ENCODE measurements around the gene MYH9.
"Not testable (repeated sequence)": the region's sequence is repeated elsewhere in the genome, so short reads cannot be mapped to it uniquely, and the experiment has no call there.

Gene MYH9

DNA sequence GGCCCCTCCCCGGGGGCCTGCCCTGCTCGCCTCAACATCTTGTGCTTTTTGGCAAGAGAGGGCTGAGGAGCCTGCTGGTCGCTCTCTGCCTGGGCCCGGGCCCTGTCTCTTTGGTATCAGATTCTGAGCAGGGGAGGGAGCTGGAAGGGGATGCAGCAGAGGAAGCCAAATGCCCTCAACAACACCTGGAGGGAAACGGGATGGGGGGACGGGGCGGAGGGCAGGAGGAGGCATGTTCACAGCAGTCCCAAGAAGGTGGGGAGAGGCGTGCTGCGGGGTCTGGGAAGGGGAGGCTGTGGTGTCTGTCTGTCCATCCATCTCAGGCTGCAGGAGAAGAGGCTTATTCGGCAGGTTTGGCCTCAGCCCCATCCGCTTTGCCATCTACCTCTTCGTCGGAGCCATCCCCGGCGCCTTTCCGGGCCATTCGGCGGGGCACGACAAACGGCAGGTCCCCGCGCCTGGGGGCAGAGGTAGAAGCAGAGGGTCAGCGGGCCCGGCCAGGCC, 105.4 kb downstream of the MYH9 start:
- TF ChIP-seq, protein P1, sequence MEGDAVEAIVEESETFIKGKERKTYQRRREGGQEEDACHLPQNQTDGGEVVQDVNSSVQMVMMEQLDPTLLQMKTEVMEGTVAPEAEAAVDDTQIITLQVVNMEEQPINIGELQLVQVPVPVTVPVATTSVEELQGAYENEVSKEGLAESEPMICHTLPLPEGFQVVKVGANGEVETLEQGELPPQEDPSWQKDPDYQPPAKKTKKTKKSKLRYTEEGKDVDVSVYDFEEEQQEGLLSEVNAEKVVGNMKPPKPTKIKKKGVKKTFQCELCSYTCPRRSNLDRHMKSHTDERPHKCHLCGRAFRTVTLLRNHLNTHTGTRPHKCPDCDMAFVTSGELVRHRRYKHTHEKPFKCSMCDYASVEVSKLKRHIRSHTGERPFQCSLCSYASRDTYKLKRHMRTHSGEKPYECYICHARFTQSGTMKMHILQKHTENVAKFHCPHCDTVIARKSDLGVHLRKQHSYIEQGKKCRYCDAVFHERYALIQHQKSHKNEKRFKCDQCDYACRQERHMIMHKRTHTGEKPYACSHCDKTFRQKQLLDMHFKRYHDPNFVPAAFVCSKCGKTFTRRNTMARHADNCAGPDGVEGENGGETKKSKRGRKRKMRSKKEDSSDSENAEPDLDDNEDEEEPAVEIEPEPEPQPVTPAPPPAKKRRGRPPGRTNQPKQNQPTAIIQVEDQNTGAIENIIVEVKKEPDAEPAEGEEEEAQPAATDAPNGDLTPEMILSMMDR (IDR thresholded peaks at IDR 0.05; ENCODE audit: extremely low read depth, insufficient read depth, missing control alignments) = no peak
- DNase-seq (ENCODE audit: low spot score) = no peak
- in situ Hi-C loops (cut with MboI; ENCODE audit: low pct_unique_long_range_greater_than_20kb, low sequenced_read_pairs, unreplicated experiment) = no loop called here

DNA sequence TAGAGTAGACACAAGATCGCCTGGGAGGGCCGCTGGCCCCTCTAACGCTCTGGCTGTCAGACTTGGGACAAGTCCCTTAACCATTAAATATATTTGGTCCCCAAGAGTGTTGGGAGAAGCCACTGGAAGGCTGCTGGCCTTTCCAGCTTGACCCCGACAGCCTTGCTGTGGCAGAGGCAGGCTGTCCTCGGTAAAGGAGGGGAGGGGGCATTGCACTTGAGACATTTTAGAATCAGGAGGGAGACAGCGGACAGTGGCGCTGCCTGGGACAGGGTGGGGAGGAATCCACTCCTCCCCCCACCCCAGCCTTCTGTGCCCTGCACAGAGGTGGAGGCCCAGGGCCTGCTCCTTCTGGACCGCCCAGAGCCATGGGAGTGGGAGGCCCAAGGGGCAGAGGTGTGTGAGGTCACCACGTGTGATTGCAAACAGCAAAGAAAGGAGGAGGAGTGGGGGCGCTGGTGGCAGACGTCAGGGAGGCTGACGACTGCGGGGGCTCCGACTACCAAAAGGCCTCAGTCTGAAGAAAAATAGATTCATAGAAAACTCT, 105.9 kb downstream of the MYH9 start:
- in situ Hi-C loops (cut with MboI; ENCODE audit: low pct_unique_long_range_greater_than_20kb, low sequenced_read_pairs, unreplicated experiment) = no loop called here

DNA sequence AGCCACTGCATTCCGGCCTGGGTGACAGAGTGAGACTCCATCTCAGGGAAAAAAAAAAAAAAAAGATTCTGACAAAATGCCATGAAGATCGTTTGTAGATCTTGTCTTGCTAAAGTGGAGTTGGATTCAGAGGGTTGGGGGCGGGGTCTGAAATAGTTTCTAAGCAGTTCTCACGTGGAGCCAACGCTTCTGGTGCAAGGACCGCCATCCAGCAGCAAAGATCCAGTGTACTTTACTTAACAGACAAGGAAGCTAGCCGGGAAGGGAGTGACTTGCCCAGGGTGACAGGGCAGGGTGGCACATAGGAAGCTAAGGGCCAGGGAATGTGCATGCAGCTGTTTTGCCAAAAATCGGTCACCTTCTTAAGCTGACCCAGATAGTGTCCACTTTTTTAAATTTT, 107.4 kb downstream of the MYH9 start:
- TF ChIP-seq, protein P1 (IDR thresholded peaks at IDR 0.05; ENCODE audit: extremely low read depth, insufficient read depth, missing control alignments) = no peak
- DNase-seq (ENCODE audit: low spot score) = no peak
- in situ Hi-C loops (cut with MboI; ENCODE audit: low pct_unique_long_range_greater_than_20kb, low sequenced_read_pairs, unreplicated experiment) = no loop called here

More for the DNA sequence above, 105.9 kb downstream of the MYH9 start:
- TF ChIP-seq, protein P1 (IDR thresholded peaks at IDR 0.05; ENCODE audit: extremely low read depth, insufficient read depth, missing control alignments) = no peak
- DNase-seq (ENCODE audit: low spot score) = no peak

DNA sequence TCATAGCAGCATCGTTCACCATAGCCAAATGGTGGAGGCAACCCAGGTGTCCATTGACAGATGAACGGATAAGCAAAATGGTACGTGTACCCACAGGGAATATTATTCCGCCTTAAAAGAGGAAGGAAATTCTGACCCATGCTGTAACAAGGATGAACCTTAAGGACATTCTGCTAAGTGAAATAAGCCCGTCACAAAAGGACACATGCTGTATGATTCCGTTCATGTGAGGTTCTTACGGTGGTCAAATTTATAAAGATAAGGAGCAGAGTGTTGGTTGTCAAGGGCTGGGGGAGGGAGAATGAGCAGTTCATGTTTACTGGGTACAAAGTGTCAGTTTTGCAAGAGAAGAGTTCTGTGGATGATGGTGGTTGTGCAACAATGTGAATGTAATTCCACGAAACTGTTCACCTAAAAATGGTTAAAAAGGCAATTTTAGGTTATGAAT, 108.5 kb downstream of the MYH9 start:
- in situ Hi-C loops (cut with MboI; ENCODE audit: low pct_unique_long_range_greater_than_20kb, low sequenced_read_pairs, unreplicated experiment) = no loop called here
- TF ChIP-seq, protein P1 (IDR thresholded peaks at IDR 0.05; ENCODE audit: extremely low read depth, insufficient read depth, missing control alignments) = no peak
- DNase-seq (ENCODE audit: low spot score) = no peak

DNA sequence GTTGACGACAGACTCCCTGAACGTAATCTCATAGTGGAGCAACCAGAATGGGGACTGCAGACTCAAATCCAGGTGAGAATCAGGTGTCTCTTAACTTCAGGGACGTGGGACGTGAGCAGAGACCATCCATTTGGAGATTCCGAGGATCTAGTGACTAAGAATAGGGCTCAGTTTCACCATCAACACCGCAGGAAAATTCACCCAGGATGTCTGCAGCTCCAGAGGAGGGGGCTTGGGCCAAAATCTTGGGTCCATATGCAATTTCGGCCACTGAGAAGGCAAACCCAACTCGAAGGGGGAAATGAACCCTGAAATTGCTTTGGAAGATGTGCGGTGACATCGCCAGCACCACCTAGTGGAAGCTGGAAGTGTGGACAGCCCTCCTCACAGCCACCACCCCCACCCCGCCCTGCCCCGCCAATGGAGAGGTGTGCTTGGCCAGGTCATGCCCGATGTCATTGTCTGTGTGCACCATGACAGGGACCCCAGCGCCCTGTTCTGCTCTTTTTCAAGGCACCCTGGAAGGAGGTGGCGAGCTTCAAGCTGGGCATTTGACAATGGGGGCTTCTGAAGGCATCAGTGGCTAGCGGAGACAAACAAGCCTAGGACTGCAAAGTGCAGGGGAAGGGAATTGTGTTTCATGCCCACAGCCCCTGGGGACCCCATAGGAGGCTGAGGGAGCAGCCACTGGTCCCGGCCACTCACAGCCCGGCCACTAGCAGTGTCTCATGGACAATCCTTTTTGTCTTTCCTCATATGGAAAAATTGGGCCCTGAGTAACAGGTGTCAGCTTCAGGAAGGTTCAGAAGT, 110.1 kb downstream of the MYH9 start:
- TF ChIP-seq, protein P1 (IDR thresholded peaks at IDR 0.05; ENCODE audit: extremely low read depth, insufficient read depth, missing control alignments) = peak; percentile 83
- peak; percentile 80 for DNase-seq (ENCODE audit: low spot score)
- in situ Hi-C loops (cut with MboI; ENCODE audit: low pct_unique_long_range_greater_than_20kb, low sequenced_read_pairs, unreplicated experiment) = no loop called here

DNA sequence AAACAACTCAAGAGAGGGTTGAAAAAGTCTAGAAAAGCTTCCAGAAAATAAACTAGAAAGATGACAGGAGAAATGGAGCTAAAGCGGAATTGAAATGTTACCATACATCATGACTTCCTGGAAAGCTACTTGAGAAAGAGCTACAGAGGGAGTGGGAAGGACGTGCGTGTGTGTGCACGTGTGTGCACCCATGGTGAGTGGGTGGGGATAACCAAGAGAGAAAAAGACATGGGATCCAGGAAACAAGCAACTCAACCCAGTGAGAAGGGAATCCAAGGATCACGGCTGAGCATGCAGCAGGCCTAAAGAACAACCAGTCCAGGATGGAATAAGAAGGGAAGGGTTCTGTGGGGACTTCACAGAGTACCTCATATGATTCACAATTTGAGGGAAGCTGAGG, 113.2 kb downstream of the MYH9 start:
- DNase-seq (ENCODE audit: low spot score) = no peak
- TF ChIP-seq, protein P1 (IDR thresholded peaks at IDR 0.05; ENCODE audit: extremely low read depth, insufficient read depth, missing control alignments) = no peak
- in situ Hi-C loops (cut with MboI; ENCODE audit: low pct_unique_long_range_greater_than_20kb, low sequenced_read_pairs, unreplicated experiment) = no loop called here

DNA sequence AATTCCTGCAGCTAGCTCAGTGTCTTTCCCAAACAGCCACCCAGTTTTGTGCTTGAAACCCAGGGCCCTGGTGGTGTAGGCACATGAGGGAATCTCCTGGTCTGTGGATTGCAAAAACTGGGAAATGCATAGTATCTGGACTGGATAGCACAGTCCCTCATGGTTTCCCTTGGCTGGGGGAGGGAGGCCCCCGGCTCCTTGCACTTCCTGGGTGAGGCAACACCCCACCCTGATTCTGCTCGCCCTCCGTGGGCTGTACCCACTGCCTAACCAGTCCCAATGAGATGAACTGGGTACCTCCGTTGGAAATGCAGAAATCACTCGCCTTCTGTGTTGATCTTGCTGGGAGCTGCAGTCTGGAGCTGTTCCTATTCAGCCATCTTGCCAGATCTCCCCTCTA, 115.8 kb downstream of the MYH9 start:
- DNase-seq (ENCODE audit: low spot score); in situ Hi-C loops (cut with MboI; ENCODE audit: low pct_unique_long_range_greater_than_20kb, low sequenced_read_pairs, unreplicated experiment): not testable (repeated sequence)

DNA sequence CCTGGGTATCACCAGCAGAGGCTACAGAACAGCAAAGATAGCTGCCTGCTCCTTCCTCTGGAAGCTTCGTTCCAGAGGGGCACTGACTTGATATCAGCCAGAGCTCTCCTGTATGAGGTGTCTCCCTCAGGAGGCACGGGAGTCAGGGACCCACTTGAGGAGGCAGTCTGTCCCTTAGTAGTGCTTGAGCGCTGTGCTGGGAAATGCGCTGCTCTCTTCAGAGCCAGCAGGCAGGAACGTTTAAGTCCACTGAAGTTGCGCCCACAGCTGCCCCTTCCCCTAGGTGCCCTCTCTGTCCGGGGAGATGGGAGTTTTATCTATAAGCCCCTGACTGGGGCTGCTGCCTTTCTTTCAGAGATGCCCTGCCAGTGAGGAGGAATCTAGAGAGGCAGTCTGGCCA, 116.5 kb downstream of the MYH9 start:
- in situ Hi-C loops (cut with MboI; ENCODE audit: low pct_unique_long_range_greater_than_20kb, low sequenced_read_pairs, unreplicated experiment); DNase-seq (ENCODE audit: low spot score): not testable (repeated sequence)
